Nephron progenitor cell (in vitro differentiated cells): ENCODE data around the gene NAA20.

Source experiments
- DNase-seq: peaks from one replicate; pipeline ENCODE4 v3.0.0; 2021
- H3K27ac Mint-ChIP-seq: 2 replicates; pipeline ENCODE4 v1.8.0; 2021; ENCODE audit warnings: mild to moderate bottlenecking, moderate library complexity, mixed read lengths
- H3K27me3 Mint-ChIP-seq: 2 replicates; pipeline ENCODE4 v1.8.0; 2021; ENCODE audit warnings: mild to moderate bottlenecking, low read depth, mixed read lengths; ENCODE audit not compliant: poor library complexity
- H3K36me3 Mint-ChIP-seq: 2 replicates; pipeline ENCODE4 v1.8.0; 2021; ENCODE audit warnings: low read depth, mixed read lengths
- H3K4me1 Mint-ChIP-seq: 2 replicates; pipeline ENCODE4 v1.8.0; 2021; ENCODE audit warnings: mixed read lengths
- H3K4me3 Mint-ChIP-seq: 2 replicates; pipeline ENCODE4 v1.8.0; 2021; ENCODE audit warnings: mild to moderate bottlenecking, moderate library complexity, mixed read lengths
- H3K9me3 Mint-ChIP-seq: 2 replicates; pipeline ENCODE4 v1.8.0; 2021; ENCODE audit warnings: mild to moderate bottlenecking, moderate library complexity, mixed read lengths
- TF ChIP-seq, protein P1 (sequence below): fragments of 200-600 bp; sonication (generic); IDR thresholded peaks from 2 replicates; pipeline ENCODE4 v1.5.0; 2021; ENCODE audit warnings: antibody characterized with exemption

Gene NAA20, protein sequence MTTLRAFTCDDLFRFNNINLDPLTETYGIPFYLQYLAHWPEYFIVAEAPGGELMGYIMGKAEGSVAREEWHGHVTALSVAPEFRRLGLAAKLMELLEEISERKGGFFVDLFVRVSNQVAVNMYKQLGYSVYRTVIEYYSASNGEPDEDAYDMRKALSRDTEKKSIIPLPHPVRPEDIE

DNA sequence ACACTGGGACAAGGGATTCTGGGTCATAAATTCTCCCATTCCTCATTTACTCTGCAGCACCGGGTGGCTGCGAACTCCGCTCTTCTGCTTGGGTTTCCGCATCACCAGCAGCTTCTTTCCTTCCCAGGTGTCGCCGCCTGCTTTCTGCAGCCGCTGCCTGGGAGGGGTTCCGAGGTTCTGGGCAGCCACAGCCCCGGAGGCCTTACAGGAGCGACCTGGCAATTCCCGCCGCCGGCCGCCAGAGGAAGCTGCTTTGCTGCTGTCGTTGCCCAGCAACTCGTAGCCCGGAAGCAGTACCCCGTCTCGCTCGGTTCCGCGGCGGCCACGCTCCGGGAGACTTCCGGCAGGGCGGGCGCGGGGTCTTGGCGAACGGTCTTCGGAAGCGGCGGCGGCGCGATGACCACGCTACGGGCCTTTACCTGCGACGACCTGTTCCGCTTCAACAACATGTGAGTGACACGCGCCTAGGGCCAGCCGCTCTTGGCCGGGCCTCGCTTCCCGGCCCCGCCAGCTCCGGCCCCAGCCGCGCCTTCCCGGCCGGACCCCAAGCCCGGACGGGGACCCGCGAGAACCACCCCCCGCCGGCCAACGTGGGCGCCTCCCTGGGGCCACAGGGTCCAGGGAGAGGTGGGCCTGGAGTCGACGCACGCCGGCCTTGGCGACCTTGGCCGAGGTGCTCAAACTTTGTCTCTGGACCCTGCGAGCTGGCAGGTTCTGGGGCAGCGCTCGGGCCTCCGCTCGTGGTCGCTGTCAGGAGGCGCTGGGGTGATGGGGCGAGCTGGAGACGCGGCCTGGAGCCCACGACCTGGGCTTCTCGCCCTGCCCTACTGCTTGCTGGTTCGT, at the start of gene NAA20:
Gene NAA20, plus strand, starts transcription at position 362 of the 843 bp plus-strand sequence. Its CDS starts 35 bp downstream, at position 397.
- H3K27me3 Mint-ChIP-seq: no peaks in the 10 kb centered on the region
- peak within 1 kb of the TSS; percentile 91 for H3K27ac Mint-ChIP-seq
- no peaks in the 10 kb centered on the region for H3K36me3 Mint-ChIP-seq
- peak; percentile 94 for DNase-seq
- TF ChIP-seq, protein P1, sequence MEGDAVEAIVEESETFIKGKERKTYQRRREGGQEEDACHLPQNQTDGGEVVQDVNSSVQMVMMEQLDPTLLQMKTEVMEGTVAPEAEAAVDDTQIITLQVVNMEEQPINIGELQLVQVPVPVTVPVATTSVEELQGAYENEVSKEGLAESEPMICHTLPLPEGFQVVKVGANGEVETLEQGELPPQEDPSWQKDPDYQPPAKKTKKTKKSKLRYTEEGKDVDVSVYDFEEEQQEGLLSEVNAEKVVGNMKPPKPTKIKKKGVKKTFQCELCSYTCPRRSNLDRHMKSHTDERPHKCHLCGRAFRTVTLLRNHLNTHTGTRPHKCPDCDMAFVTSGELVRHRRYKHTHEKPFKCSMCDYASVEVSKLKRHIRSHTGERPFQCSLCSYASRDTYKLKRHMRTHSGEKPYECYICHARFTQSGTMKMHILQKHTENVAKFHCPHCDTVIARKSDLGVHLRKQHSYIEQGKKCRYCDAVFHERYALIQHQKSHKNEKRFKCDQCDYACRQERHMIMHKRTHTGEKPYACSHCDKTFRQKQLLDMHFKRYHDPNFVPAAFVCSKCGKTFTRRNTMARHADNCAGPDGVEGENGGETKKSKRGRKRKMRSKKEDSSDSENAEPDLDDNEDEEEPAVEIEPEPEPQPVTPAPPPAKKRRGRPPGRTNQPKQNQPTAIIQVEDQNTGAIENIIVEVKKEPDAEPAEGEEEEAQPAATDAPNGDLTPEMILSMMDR: peak; percentile 63
- H3K4me1 Mint-ChIP-seq: peaks cover 58% of the 10 kb centered on the region
- H3K9me3 Mint-ChIP-seq: no peaks in the 10 kb centered on the region
- peak within 1 kb of the TSS; percentile 81 for H3K4me3 Mint-ChIP-seq

DNA sequence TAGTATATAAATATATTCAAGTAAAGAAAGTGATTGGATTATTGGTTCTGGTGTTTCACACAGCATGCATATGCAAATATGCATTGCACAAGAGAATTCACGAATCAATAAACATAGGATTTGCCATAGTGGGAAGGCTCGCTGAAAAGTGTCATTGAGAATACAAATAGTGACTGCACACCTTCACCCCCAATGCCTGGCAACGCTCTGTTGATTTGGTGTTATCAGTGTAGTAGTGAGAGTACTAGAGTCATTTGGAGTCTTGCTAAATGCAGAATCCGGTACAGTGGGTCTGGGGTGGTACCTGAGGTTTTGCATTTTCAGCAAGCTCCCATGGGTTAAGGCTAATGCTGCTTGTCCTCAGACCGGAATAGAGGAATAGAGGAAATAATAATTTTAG, 49.7 kb upstream of the NAA20 start:
- Mint-ChIP-seq H3K27me3 (no peaks in the 10 kb centered on the region), H3K4me1 (peaks cover 33% of the 10 kb centered on the region), H3K4me3 (no peak overlapping the region), H3K27ac (no peak overlapping the region), H3K9me3 (no peaks in the 10 kb centered on the region), H3K36me3 (peaks cover 85% of the 10 kb centered on the region)
- TF ChIP-seq, protein P1: no peak
- no peak for DNase-seq

DNA sequence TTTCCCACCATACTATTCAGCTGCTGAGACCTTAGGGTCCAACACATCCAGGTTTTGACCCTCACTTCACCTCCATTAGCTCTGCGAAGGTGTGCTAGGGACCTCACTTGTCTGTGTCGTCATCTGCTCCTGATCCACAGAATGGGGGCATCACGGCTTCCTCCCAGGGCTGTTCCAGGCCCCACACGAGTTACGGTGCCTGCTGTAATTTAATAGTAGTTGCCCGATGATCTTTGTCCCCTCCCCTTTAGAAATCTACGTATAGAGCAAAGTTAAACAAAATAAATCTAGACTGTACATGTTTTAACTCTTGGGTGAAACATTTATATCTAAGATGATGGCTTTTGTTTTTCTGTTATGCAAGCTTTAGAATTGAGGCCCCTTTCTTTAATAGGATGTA, 49.1 kb upstream of the NAA20 start:
- peaks cover 34% of the 10 kb centered on the region for H3K4me1 Mint-ChIP-seq
- DNase-seq: no peak
- TF ChIP-seq, protein P1: no peak
- no peak overlapping the region for H3K4me3 Mint-ChIP-seq
- peak overlapping the region; percentile 16 for H3K27ac Mint-ChIP-seq
- H3K27me3 Mint-ChIP-seq: no peaks in the 10 kb centered on the region
- H3K9me3 Mint-ChIP-seq: no peaks in the 10 kb centered on the region
- H3K36me3 Mint-ChIP-seq: peaks cover 83% of the 10 kb centered on the region

DNA sequence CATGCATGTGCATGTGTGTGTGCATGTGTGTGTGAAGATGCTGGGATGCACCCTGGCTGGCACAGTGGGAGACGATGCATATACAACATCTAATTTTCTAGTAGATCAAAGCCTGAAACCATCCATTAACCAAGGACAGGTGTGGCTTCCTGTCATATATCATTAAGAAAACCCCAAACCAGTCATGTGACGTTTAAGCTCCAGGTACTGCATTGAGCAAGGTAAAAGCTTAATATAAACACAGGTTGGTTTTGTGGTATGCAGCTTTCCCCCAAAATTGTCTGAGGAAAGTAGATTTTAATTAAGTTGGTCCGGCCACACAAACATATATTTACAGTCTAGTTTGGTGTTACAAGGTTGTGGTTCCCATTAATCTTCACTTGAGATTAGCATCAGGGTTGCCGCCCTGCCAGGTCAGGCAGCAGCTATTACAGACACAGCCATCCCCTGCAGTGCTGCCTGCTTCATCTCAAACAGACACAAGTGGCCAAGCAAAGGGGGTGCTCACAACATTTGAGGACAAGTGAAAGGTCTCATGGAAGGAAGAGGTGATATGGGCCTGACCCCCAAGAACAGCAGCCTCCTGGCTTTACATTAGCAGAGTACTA, 48.6 kb upstream of the NAA20 start:
- Mint-ChIP-seq H3K4me1 (peaks cover 37% of the 10 kb centered on the region), H3K4me3 (no peak overlapping the region), H3K27me3 (no peaks in the 10 kb centered on the region), H3K36me3 (peaks cover 83% of the 10 kb centered on the region), H3K27ac (peak overlapping the region; percentile 16), H3K9me3 (no peaks in the 10 kb centered on the region)
- DNase-seq: no peak
- TF ChIP-seq, protein P1: no peak

DNA sequence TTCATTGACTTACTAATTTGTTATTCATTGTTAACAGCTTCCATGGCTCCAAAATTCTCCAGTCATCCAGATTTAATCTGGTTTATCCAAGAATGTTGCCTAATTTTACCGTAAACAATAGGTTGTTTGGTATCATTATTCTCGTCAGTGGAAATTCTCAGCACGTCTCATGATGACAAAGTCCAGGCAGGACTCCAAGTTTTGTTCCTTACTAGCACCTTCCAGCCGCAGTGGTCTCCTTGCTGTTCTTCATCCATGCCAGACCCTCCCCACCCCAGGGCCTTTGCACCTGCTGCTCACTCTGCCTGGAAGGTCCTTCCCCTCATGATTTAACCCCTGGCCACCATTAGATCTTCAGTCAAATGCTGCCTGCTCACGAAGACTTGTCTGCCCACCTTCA, 48.1 kb upstream of the NAA20 start:
- TF ChIP-seq, protein P1: no peak
- Mint-ChIP-seq H3K27me3 (no peaks in the 10 kb centered on the region), H3K4me1 (peaks cover 39% of the 10 kb centered on the region), H3K9me3 (no peaks in the 10 kb centered on the region), H3K4me3 (no peak overlapping the region), H3K36me3 (peaks cover 85% of the 10 kb centered on the region), H3K27ac (no peak overlapping the region)
- DNase-seq: no peak
